Measurements from ENCODE around the gene USF3. TPM values are rescaled to one million over a fixed set of nuclear protein-coding genes. Genes with fewer than 3 reads are reported as not detected.
A peak's percentile ranks its signal among the peaks of the same experiment; 100 is the strongest.

The USF3 gene
- total RNA-seq, 1 donor from 2014 or later, result 15.6 TPM

- intact Hi-C loops (cut with micrococcal nuclease), result no loop called here
- Mint-ChIP-seq H3K4me3 (ENCODE audit: low read depth) (no peak overlapping the region), H3K9me3 (no peaks in the 10 kb centered on the region), H3K27me3 (ENCODE audit: low read depth) (no peaks in the 10 kb centered on the region), H3K36me3 (ENCODE audit: low read depth) (peaks cover 24% of the 10 kb centered on the region), H3K27ac (no peak overlapping the region), H3K4me1 (ENCODE audit: low read depth) (no peaks in the 10 kb centered on the region)
- no peak for DNase-seq (ENCODE audit: low spot score)
Observed at GRCh38 chr3:113615976-113616375, 80.5 kb downstream of the USF3 start.

DNA sequence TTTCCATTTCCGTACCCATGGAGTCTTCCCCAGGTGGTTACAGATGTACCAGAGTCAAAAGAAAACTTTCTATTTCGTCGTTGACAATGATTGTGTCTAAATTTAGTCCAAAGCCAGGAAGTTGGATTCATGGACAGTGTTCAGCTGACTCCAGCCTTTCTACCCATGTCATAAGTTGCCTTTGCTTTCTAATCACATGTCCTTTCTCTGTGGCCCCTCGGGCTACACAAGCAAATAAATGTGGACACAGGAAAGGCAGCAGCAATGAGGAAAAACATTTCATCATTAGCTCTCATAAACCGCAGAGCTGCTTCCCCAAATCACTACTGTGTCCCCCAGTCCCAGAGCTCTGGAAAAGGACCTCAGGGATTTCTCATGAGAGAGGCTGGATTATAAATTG, 82.0 kb downstream of the USF3 start:
- Mint-ChIP-seq H3K36me3 (ENCODE audit: low read depth) (peaks cover 25% of the 10 kb centered on the region), H3K27me3 (ENCODE audit: low read depth) (no peaks in the 10 kb centered on the region), H3K4me1 (ENCODE audit: low read depth) (no peaks in the 10 kb centered on the region), H3K4me3 (ENCODE audit: low read depth) (no peak overlapping the region), H3K9me3 (no peaks in the 10 kb centered on the region), H3K27ac (no peak overlapping the region)
- DNase-seq (ENCODE audit: low spot score), result no peak
- intact Hi-C loops (cut with micrococcal nuclease), result no loop called here

- Mint-ChIP-seq H3K9me3 (no peaks in the 10 kb centered on the region), H3K27ac (peak overlapping the region; percentile 60), H3K4me1 (ENCODE audit: low read depth) (peaks cover 24% of the 10 kb centered on the region), H3K27me3 (ENCODE audit: low read depth) (no peaks in the 10 kb centered on the region), H3K4me3 (ENCODE audit: low read depth) (peak overlapping the region; percentile 33), H3K36me3 (ENCODE audit: low read depth) (peaks cover 57% of the 10 kb centered on the region)
- no peak for DNase-seq (ENCODE audit: low spot score)
- intact Hi-C loops (cut with micrococcal nuclease), result loop anchor here (2.0 kb wide), 1 partner anchor 90 kb away; the partner anchor contains the start of gene USF3
Observed at GRCh38 chr3:113607219-113607596, 89.2 kb downstream of the USF3 start.

DNA sequence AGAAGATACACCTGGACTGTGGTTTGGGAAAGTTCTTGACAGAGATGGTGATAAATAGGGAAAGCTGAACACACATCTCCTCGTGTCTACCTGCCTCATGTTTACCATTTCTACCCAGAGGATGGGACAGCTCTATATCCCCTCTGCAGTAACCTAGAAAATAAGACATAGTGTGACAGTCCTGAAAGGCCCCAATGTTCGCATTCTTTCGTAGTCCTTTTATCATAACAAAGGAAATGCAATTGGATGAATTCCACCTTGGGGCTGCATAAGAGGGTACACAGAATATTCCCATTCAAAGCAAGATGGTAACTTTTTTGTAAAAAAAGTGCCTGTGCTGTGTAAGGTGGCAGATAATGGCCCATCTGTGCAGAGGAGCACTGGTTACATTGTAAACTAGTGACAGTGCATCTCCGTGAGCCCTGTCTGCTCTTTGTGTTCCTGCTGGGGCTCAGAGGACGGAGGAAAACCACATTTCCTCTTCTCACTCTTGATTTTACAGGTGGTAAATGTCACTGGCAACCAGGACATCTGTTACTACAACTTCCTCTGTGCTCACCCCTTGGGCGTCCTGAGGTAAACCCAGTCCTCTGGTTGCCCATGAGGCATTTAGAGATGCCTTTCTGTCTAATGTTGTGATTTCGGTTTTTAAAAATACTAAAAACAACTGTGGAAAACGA, 89.8 kb downstream of the USF3 start:
- peak; percentile 39 for DNase-seq (ENCODE audit: low spot score)
- Mint-ChIP-seq H3K27me3 (ENCODE audit: low read depth) (no peaks in the 10 kb centered on the region), H3K4me3 (ENCODE audit: low read depth) (peak overlapping the region; percentile 33), H3K4me1 (ENCODE audit: low read depth) (peaks cover 24% of the 10 kb centered on the region), H3K36me3 (ENCODE audit: low read depth) (peaks cover 53% of the 10 kb centered on the region), H3K9me3 (no peaks in the 10 kb centered on the region), H3K27ac (peak overlapping the region; percentile 60)
- intact Hi-C loops (cut with micrococcal nuclease), result loop anchor here (1.0 to 2.0 kb wide), 2 partner anchors 72 to 90 kb away; partner anchors contain the start of gene USF3

DNA sequence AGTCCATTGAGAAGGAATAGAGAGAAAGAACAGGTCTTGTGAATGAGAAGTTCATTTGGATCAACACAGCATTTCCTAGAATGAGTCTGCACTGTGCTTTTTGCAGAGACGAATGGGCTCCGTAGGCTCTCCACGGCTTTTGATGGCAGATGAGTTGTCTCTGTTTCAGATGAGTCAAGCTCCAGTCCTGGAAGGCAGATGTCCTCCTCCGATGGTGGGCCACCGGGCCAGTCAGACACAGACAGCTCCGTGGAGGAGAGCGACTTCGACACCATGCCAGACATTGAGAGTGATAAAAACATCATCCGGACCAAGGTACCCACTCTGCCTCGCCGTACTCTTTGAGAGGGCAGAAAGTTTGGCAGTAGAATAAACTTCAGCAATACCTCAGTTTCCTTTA, 93.6 kb downstream of the USF3 start:
- Mint-ChIP-seq H3K27ac (no peak overlapping the region), H3K4me1 (ENCODE audit: low read depth) (peaks cover 16% of the 10 kb centered on the region)
- intact Hi-C loops (cut with micrococcal nuclease), result no loop called here

GRCh38 chr3:113602256-113602655, 94.2 kb downstream of the USF3 start:
- intact Hi-C loops (cut with micrococcal nuclease), result no loop called here
- Mint-ChIP-seq H3K4me1 (ENCODE audit: low read depth) (peaks cover 12% of the 10 kb centered on the region), H3K4me3 (ENCODE audit: low read depth) (no peak overlapping the region), H3K27me3 (ENCODE audit: low read depth) (no peaks in the 10 kb centered on the region), H3K36me3 (ENCODE audit: low read depth) (peaks cover 27% of the 10 kb centered on the region), H3K27ac (no peak overlapping the region), H3K9me3 (no peaks in the 10 kb centered on the region)
- DNase-seq (ENCODE audit: low spot score), result no peak

More for the DNA sequence above, 93.6 kb downstream of the USF3 start:
- Mint-ChIP-seq H3K4me3 (ENCODE audit: low read depth) (no peak overlapping the region), H3K27me3 (ENCODE audit: low read depth) (no peaks in the 10 kb centered on the region), H3K36me3 (ENCODE audit: low read depth) (peaks cover 28% of the 10 kb centered on the region), H3K9me3 (no peaks in the 10 kb centered on the region)
- DNase-seq (ENCODE audit: low spot score), result no peak

DNA sequence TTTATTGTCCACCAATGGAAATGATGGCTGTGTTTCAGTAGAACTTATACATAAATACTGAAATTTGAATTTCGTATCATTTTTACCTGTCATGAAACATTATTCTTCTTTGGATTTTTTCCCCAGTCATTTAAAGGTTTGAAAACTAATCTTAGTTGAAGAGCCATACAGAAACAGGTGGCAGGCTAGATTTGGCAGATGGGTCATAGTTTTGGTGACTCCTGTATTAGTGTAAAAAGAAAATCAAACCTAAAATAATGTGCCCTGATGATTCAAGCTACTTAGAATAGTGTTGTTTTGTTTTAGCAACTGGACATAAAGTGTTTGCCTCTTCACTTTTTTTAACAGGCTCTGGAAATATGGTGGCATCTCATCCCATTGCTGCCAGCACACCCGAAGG, 95.2 kb downstream of the USF3 start:
- H3K9me3 Mint-ChIP-seq, result no peaks in the 10 kb centered on the region
- intact Hi-C loops (cut with micrococcal nuclease), result no loop called here
- H3K36me3 Mint-ChIP-seq (ENCODE audit: low read depth), result peaks cover 17% of the 10 kb centered on the region
- no peaks in the 10 kb centered on the region for H3K27me3 Mint-ChIP-seq (ENCODE audit: low read depth)
- DNase-seq (ENCODE audit: low spot score), result no peak
- no peak overlapping the region for H3K4me3 Mint-ChIP-seq (ENCODE audit: low read depth)
- no peak overlapping the region for H3K27ac Mint-ChIP-seq
- peaks cover 2% of the 10 kb centered on the region for H3K4me1 Mint-ChIP-seq (ENCODE audit: low read depth)

GRCh38 chr3:113600418-113601182, 95.8 kb downstream of the USF3 start:
- Mint-ChIP-seq H3K27me3 (ENCODE audit: low read depth) (no peaks in the 10 kb centered on the region), H3K4me1 (ENCODE audit: low read depth) (no peaks in the 10 kb centered on the region), H3K27ac (no peak overlapping the region), H3K9me3 (no peaks in the 10 kb centered on the region), H3K36me3 (ENCODE audit: low read depth) (peaks cover 21% of the 10 kb centered on the region), H3K4me3 (ENCODE audit: low read depth) (no peak overlapping the region)
- intact Hi-C loops (cut with micrococcal nuclease), result no loop called here
- no peak for DNase-seq (ENCODE audit: low spot score)

Other genes with a start within 250 kb of the USF3 start
- gene SPICE1, start 181.5 kb downstream of the USF3 start, total RNA-seq, result 20.5 and 23.7 TPM in 2 replicates
- gene SIDT1, start 164.1 kb downstream of the USF3 start, total RNA-seq, result 10.2 and 11.7 TPM in 2 replicates
- 129 and 134 TPM in 2 replicates for gene NAA50, start 49.6 kb upstream of the USF3 start, total RNA-seq
- 35.7 and 38.3 TPM in 2 replicates for gene ATP6V1A, start 50.4 kb upstream of the USF3 start, total RNA-seq
- 0.37 and 0.87 TPM in 2 replicates for gene GRAMD1C, start 142.1 kb upstream of the USF3 start, total RNA-seq